RKO (cell line): ENCODE measurements around the gene CDC27.
"Not testable (repeated sequence)": the region's sequence is repeated elsewhere in the genome, so short reads cannot be mapped to it uniquely, and the experiment has no call there.

ENCODE experiments used
- DNase-seq: peaks from one replicate; pipeline ENCODE4 v3.0.0-alpha.2; 2016; ENCODE audit warnings: low spot score

The CDC27 gene

DNA sequence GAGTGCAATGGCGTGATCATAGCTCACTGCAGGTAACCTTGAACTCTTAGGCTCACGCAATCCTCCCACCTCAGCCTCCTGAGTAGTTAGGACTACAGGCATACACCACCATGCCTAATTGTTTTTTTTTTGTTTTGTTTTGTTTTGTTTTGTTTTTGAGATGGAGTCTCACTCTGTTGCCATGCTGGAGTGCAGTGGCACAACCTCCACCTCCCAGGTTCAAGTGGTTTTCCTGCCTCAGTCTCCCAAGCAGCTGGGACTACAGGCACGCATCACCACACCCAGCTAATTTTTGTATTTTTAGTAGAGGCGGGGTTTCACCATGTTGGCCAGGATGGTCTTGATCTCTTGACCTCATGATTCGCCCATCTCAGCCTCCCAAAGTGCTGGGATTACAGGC, 54.7 kb downstream of the CDC27 start:
- DNase-seq: not testable (repeated sequence)

DNA sequence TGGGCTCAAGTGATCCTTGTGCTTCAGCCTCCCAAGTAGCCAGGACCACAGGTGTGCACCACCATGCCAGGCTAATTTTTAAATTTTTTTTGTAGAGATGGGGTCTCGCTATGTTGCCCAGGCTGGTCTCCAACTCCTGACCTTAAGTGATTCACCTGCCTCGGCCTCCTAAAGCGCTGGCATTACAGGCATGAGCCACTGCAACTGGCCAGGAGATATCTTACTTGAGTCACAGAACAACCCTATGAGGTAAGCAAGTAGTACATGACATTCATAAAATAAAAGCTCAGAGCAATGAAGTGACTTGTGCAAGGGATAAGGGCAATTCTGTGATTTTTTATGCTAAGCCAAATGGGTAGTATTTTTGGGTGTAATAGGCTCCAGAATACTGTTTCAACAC, 57.3 kb downstream of the CDC27 start:
- peak; percentile 26 for DNase-seq

DNA sequence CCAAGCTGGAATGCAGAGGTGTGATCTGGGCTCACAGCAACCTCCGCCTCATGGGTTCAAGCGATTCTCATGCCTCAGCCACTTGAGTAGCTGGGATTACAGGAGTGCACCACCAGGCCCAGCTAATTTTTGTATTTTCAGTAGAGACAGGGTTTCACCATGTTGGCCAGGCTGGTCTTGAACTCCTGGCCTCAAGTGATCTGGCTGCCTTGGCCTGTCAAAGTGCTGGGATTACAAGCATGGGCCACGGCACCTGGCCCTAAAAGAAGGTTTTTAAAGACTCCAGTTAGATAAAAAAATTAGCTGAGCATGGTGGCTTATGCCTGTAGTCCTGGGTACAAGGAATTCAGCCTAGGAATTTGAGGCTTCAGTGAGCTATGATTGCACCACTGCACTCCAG, 62.3 kb downstream of the CDC27 start:
- not testable (repeated sequence) for DNase-seq

DNA sequence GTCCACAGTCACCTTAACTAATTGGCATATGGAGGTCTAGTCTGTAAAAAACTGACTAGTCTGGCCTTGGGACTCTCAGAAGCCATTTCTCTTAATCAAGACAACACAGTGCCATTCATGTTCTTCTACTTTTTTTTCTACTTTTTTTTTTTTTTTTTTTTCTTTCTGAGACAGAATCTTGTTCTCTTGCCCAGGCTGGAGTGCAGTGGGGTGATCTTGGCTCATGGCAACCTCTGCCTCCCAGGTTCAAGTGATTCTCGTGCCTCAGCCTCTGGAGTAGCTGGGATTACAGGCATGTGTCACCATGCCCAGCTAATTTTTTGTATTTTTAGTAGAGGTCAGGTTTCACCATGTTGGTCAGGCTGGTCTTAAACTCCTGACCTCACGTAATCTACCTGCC, 65.8 kb downstream of the CDC27 start:
- DNase-seq: not testable (repeated sequence)

DNA sequence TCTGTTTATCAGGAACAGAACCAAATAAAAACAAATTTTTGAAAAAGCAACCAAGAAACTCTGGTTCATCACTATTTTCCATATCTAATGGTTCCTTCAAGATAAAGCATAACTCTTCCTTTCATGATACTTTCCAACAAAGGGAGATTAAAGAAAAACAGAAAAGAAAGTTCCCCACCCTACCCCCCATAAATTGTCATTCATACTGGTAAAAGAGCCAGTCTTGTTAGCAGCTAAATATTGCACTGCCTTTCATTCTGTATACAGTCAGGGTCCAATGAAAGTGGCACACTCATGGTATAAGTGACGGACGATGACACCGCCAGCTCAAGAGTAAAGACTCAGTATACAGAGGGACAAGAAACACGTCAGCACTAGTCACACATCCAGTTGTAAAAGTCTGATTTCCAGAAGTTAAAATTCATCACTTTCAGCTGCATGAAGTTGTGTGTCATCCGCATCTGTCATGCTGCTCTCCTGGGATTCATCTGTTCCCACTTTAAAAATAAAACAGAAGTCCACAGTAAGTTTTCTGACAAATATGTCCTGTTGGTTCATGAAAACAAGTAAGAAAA, 68.5 kb downstream of the CDC27 start:
- peak; percentile 78 for DNase-seq

DNA sequence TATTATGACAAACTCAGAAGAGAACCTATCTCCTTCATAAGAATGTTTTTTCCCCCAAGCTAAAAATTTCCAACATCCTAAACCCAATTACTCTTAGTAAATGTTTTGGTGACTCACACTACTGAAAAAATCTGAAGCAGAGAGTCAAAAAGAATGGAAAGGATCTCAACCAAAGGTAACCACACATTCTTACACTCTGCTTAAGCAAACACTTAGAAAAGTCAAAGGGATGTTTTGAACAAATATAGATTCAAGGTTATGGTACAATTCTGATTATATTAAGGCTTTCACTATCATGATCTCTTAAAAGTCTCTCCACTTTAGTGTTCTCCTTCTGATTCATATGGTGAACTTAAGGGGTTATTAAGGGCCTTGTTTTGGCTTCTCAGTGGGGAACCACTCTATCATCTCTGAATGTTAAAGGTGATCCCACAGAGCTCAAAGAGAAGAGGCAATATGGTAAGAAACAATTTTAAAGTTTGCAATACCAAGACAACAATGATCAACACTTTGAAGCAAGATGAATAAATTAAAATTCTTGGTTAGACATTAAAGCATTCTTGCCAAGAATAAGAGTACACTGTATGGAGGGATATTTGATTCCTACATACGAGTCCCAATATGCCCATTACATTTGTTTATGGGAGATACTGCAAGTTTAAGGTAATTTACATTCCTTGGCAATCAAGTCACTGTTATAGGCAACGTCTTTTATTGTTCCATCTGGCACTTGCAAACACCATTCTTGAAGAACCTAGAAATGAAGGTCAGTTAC, 69.2 kb downstream of the CDC27 start:
- no peak for DNase-seq

DNA sequence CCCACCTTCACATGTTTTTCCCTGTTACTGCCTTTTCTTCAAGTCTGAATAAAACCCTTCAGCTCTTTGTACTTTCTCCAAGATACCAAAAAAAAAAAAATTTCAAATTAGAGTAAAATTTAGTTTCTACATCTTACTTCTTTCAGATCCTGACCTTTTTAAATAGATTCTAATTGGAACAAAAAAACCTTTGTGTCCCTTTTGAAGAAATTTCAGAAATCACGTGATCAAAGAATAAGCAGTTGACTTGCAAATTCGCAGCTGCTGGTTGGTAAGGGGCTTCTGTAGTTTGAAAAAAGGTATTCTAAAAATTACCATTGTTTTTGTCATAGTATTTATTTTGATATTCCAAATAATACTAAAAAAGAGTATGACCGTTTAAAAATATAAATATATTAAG, 71.7 kb downstream of the CDC27 start:
- no peak for DNase-seq

DNA sequence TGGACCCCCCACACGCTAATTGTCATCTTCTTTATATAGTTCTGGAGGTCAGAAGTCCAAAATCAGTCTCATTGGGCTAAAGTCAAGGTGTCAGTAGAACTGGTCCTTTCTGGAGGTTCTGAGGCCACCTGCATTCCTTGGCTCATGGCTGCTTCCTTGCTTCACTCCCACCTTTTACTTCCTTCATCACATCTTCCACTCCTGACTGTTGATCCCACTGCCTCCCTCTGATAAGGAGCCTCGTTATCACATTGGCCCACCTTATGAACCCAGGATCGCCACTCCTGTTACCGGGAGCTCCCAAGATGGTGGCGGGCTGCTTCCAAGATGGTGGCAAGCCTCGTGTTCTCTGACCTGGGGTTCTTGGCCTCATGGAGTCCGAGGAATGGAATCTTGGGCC, 83.0 kb downstream of the CDC27 start:
- DNase-seq: no peak

DNA sequence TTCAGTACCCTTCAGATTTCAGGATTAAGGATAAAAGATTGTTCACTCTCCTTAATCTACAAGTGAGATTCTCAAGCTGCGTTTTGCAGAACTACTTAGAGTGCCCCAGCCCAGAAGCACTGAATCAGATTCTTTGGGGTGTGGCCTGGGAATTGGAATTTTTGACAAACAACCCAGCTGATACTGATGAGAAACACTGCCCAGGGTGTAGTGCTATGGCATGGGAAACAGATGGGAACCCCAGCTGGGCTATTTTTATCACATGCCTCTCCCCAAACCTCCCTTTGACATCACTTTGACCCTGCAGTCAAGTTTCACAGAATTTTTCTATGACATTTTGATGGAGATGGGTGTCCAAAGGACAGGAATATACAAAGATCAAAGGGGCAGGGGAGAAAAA, 83.8 kb downstream of the CDC27 start:
- DNase-seq: not testable (repeated sequence)

DNA sequence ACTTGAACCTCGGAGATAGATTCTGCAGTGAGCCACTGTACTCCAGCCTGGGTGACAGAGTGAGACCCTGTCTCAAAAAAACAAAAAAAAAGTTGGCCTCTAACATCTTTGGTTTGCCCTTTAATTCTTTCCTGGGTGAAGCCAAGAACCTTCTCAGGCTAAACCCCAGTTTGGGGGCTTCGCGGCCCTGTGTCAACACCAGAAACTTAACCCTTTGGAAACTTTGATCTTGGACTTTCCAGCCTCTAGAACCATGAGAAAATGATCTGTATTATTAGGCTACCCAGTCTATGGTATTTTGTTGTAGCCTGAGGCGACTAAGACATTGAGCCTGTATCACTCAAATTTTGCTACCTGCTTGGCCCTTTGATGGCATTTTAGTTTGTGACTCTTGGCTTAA, 86.2 kb downstream of the CDC27 start:
- no peak for DNase-seq

DNA sequence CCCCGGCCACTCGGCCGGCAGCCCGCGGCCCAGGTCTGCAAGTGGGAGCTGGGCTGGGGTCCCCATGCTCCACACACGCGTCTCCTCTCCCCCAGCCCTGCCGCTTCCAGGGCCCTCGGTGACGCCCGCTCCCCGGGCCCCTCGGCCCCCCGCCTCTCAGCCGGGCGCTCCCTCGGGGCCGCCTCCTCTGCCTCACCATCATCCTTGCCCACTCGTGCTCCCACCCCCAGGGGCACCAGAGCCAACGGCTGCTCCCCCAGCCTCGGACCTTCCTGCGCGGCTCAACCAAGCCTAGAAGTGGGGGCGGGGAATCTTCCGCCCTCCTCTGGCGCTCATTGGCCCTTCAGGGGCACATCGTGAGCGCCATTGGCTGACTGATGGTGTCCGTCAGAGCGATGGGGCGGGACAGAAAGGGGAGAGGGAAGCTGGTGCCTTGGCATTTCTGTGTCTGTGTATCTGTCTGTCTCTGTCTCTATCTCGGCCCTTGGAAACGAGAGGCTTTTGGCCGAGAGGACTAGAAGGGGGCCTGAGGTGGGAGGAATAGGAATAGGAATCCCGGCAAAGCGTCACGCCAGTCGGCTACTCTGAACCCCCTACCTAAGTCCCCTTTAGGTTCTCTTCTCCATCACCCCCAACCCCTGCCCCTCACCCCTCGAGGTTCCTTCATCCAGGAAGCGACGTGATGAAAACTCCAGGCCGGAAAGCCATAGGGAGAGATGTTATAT, 88.9 kb downstream of the CDC27 start:
- peak; percentile 90 for DNase-seq

DNA sequence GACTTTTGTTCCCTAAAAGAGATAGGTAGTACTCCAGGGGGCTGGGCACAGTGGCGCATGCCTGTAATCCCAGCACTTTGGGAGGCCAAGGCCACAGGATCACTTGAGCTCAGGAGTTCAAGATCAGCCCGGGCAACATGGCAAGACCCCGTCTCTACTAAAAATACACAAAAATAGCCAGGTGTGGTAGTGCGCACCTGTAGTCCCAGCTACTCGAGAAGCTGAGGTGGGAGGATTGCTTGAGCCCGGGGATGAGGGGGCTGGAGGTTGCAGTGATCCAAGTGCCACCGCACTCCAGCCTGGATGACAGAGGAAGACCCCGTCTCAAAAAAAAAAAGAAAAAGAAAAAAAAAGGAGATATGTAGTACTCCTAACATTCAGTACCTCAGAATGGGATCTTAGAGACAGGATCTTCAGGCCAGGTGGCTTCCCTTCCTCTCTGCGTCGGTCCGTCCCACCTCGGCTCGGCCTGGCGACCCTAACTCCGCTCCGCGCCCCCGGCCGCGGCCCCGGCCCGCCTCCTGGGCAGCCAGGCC, 89.6 kb downstream of the CDC27 start:
- peak; percentile 21 for DNase-seq

DNA sequence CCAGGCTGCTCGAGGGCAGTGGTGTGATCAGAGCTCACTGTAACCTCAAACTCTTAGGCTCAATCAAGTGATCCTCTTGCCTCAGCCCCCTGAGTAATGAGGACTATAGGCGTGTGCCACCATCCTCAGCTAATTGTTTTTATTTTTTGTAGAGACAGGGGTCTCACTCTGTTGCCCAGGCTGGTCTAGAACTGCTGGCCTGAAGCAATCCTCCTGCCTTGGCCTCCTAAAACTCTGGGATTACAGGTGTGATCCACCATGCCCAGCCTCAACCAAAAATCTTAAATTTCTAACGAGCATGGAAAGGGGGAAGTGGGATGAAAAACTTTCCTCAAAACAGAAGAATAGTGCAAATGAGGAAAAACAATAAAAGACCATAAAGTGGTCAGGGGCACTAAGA, 92.8 kb downstream of the CDC27 start:
- no peak for DNase-seq

DNA sequence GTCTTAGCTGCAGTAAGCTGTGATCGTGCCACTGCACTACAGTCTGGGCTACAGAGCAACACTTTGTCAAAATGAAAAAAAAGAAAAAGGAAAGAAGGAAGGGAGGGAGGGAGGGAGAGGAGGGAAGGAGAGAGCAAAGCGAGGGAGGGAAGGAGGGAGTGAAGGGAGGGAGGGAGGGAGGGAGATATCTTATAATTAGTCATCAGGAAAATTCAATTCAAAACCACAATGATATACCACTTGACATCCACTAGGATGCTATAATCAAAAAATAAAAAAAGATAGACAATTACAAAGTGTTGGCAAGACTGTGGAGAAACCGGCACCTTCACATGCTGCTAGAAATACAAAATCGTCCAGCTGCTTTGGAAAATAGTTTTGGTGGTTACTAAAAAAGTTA, 93.8 kb downstream of the CDC27 start:
- peak; percentile 31 for DNase-seq

DNA sequence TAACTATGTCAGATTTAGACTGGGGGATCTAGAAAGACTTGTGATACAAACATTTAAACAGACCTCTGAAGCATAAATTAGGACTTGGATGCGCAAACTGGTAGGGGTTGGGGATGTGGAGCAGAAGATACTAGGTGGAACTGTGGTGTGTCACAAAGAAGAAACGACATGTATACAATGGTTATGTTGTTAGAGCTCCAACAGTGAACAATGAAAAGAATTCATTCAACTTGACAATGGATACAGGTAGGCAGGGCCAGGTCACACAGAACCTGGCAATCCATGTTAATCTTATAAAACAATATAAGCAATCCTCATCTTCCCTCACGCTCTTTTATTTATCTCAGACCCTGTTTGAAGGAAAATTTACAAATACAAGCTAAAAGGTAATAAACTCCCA, 102.0 kb downstream of the CDC27 start:
- DNase-seq: no peak

DNA sequence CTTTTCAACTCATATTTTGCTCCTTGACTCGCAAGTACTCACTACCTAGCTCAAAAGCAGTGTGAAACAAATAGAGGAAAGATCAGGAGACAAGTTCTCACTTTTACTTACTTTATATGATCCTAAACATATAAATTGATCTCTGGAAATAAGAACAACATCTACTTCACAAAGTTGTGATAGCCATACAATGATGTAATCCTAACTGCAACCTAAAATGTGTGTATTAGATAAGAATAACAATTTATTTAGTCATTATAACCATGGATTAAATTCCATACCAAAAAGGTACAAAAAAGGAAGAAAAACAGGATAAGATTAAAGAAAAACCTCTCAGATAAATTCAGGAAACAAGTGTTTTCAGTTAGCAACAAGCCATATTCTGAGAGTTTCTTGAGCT, 103.4 kb downstream of the CDC27 start:
- no peak for DNase-seq

DNA sequence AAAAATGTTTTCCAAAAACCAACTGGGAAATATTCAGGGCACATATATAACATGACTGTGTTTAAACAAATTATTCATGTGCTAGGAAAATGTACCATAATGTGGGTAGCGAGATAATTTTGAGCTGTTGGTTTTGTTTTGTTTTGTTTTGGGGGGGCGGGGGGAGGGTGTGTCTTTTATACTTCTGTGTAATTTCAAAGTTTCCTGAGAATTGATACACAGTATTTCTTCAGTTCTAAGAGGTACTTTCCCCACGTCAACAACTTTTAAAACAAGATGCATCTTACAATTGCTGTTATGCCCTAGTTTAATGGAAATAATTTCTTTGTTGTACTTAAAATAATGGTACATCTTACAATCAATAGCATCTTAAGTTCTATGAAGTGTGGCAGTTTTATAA, 110.3 kb downstream of the CDC27 start:
- no peak for DNase-seq

DNA sequence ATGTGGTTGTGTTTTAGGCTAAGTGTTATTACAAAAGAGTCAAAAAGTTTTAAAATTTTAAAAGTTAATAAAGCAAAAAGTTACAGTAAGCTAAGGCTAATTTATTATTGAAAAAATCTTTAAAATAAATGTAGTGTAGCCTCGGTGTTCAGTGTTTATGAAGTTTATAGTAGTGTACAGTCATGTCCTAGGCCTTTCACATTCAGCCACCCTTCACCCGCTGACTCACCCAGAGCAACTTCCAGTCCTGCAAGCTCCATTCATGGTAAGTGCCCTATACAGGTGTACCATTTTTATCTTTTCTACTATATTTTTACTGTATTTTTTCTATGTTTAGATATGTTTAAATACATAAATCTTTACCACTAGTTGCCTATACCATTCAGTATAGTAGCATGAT, 111.5 kb downstream of the CDC27 start:
- DNase-seq: no peak

DNA sequence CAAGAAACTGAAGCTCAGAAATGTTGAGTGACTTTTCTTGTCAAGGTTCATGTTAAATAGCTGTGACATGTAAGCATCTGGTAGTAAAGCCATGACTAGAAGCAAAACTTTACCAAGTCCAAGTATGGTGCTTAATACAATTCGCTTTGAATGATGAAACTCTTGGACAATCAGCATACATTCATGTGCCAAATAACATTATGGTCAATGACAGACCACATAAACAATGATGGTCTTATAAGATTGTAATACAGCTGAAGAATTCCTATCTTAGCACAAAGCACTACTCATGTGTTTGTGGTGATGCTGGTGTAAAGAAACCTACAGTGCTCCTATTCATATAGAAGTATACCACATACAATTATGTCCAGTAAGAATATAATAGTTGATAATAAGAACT, 112.9 kb downstream of the CDC27 start:
- DNase-seq: no peak

DNA sequence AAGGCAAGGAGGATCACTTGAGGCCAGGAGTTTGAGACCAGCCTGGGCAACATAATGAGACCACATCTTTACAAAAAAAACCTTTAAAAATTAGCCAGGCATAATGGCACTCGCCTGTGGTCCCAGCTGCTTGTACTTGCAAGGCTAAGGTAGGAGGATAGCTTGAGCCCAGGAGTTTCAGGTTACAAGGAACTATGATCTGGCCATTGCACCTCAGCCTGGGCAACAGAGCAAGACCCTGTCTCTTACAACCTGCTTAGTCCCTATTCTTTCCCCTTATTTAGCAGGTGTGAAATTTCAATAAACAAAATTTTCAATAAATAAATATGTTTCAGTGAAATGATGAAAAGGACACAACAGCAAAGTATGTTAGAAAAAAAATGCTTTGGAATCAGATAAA, 114.7 kb downstream of the CDC27 start:
- not testable (repeated sequence) for DNase-seq

DNA sequence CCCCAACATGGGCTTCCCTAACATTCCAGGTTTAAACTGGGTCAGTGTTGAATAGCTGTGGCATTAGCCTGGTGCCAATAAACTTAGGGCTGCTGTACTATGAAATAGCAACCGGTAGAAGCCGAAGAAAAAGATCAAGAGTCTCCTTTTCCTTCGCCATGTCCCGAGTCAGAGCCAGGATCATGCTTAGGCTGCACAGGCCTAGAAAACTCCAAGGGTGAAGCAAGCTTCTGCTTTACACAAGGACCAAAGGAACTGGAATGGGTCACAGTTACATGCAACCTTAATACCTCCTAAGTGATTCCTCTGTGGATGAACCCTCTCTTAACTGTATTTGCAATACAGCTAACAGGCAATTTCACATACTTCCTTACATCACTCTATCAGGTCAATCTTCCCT, 115.5 kb downstream of the CDC27 start:
- DNase-seq: not testable (repeated sequence)

DNA sequence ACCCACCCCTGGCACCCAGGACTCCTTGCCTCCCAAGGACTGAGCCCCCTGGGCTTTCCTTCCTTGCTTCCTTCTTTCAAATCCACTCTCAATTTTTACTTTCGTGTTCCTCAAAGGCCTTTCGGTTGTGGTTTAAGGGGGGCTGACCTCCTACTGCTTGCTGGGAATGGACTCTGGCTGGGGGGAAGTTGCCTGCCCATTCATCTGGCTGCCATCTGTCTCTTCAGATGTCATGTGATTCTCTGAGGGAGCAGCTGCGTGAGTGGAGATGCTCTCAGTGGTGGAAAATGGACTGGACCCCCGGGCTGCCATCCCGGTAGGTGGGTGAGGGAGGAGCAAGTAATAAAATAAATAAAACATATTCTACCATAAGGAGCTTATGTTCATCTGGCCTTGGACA, 116.2 kb downstream of the CDC27 start:
- no peak for DNase-seq

DNA sequence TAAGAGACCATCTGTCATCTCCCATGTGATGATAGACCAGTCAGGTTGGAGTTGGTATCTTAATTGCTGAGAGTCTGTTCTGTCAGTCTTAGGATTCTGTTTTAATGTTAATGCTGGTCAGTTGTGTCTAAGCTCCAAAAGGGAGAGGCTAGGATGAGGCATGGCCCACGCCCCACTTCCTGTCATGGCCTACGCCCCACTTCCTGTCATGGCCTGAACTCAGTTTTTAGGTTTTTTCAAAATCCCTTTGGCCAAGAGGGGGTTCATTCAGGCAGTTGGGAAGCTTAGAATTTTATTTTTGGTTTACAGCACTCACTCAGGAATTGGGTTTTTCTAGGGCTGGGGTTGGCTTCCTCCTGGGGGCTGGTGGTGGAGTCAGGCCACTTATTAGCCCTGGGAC, 117.9 kb downstream of the CDC27 start:
- DNase-seq: not testable (repeated sequence)
